GM18951 (cell line): ENCODE results near the gene PCNX4.

ENCODE experiments used
- POLR2A ChIP-seq: IDR thresholded peaks from 4 replicates; pipeline ENCODE4 v1.6.1; 2011; ENCODE audit warnings: mild to moderate bottlenecking; ENCODE audit not compliant: insufficient read length, insufficient read depth; ENCODE audit errors: extremely low read depth
- in situ Hi-C: fragments of 300-500 bp; cut with MboI; formaldehyde crosslinking; loops from one replicate; pipeline ENCODE4 v1.12.0; 2022; ENCODE audit warnings: low sequenced_read_pairs, mixed read lengths, inconsistent platforms; ENCODE audit not compliant: unreplicated experiment

PCNX4 gene

DNA sequence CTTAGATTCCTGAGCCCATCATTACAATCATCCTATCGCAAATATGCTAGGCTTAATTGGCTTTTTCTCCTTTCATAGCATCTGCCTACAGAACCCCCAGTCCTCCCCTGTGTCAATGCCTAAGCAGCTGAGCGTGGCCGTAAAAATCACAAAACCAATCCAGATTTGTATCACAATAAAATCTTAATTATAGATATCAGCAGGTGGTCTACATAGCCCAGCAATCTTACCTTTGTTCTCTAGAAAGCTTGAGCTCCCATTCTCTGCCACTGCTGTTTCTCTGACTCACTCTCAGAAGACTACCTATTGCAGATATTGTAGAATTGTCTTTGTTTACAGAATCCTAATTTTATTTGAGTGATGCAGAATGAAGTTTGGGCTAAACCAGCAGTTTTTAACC lies 119.4 kb downstream of the PCNX4 start:
- in situ Hi-C loops: no loop called here
- no peak for TF ChIP-seq POLR2A

DNA sequence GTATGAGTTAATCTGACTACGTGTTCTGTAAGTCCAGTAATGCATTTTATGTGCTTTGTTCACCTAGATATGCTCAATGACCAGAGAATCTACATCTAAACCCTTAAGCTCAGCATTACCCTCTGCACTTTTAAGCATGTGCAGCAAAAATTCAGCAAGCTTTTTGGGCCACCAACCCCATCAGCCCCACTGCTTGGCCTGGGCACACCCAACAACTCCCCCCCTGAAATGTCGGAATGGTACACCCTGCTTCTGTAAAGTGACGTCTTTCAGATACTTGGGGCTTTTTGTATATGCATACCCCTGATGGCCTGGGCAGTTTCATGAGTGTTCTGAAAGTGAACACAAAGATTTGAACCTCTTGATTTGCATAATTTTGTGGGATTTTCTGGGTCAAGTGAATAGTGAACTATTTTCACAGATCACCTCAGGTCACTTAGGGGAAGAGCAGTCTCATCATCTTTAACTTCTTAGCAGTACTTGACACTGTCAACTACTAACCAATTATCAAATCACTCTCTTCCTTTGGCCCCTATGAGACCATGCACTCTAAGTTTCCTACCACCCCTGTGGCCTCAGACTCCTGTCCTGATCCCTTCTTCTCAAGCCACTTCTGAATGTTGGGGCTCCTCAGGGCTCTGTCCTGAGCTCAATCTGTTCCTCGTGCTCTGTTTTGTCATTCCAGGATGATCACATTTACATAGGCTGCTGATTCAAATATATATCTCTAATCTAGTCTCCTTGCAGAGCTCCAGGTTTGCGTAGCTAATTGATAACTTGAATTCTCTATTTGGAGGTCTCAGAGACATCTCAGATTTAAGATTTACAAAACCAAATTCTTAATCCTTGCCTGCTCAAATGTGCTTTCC lies 121.0 kb downstream of the PCNX4 start:
- in situ Hi-C loops: no loop called here
- TF ChIP-seq POLR2A: peak; percentile 35

DNA sequence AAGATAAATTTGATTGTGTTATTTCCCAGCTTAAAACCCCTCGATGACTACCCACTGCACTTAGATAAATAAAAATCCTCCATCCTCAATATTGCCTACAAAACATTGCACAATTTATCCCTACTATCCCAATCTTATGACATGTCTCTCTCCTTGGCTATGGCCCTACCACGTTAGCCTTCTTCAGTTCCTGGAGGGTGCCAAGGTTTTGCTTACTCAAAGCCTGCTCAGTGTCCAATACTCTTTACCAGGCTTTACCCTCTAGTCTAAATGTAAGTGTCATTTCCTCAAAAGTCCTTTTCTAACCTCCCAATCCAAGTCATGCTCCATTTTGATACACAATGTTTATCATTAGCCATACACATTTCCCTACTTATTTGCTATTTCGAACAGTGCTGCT lies 122.3 kb downstream of the PCNX4 start:
- TF ChIP-seq POLR2A: no peak
- in situ Hi-C loops: no loop called here

DNA sequence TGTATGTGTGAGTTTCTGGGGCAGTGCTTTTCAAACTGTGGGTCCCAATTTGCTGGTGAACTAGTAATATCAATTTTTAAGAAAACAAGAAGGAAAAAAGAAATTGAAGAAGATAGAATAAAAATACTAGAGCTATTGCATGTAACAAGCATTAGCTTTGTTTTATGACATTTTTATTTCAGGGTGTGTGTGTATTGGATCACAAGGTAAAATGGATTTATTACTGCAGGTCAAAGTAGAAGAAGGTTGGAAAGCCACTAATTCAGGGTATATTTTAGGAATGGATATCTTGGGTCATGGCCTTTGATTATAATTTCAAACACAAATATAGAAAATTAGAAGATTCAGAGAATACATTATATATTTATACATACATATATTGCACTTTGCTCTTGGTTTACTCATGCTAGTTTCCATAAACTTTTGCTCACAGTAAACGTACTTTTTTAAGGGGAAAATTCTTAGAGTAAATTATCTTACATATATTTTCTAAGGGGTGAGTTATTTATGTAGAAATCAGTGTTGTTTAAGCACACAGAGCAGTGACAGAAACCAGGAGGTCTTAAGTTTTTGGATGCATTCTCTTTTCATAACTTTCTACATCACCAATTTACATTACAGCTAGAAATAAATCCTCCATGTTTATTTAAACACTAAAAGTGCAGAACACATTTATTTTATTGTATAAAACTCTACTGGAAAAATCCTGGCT lies 122.8 kb downstream of the PCNX4 start:
- TF ChIP-seq POLR2A: no peak
- in situ Hi-C loops: no loop called here

DNA sequence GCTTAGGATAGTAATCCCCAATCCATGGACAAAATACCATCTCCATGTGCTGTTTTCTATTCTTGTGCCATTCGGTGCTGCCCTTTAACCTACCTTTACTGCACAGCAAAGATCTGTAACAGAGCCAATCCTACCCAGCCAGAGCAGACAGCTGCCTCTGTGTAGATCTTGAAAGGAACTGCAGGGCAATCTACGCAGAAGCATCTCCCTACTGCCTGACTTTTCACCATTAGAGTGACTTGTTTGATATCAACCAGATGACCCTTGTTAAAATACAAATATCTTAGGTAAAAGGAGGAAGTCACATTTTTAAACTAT lies 123.4 kb downstream of the PCNX4 start:
- TF ChIP-seq POLR2A: no peak
- in situ Hi-C loops: no loop called here

DNA sequence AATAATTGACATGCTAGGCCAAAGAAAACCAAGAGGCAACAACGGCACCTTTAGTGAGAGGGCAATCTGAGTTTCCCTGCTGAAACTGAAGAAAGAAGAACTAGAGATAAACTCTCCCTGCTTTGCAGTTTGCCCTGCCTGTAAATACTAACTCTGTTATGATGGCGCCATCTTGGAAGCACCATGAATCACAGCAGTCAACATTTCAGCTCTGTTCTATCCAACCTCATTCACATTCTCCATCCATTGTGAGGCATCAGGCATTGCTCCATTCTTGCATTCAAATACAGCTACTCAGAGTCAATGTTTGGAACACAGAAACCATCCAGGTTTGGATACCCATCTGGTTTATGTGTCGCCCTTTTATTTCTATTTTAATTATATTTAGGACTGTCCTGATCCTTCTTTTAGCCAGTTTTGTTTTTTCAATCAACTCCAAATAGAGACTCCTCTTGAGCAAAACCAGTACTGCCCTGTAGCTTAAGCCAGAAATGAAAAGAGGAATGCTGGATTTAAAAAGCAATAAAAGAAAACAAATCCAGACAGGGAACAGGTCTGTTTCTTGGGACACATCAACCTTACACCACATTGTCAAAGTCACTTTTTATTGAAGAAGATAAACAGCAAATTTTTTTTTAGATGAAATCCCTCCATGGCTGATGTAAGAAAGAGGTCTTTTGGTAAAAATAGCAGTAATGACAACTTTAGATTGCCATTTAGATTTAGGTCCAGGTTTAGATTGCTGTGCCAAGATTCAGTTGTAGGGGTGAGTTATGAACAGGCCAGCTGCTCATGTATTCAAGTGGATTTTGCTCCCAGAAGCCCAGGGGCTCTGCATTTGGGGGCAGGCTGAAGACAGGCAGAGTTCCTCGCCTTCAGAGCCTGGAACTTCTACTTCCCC lies 124.0 kb downstream of the PCNX4 start:
- in situ Hi-C loops: no loop called here

DNA sequence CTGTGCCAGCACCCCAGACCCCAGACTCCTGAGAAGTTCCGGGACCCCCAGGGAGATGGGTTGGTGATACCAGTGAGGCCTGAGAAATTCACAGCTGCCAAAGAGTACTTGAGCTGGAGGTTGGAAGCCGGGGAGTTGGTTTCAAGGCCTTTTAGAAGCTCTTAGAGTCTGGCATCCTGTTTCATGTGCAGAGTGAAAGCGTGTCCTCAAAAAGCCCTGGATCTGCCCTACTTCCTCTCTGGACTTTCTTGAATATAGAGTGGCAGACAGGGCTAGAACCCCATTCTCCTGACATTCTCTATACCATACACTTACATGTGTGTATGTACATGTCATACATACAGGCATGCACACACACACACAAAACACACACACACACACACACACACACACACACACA lies 126.0 kb downstream of the PCNX4 start:
- in situ Hi-C loops: no loop called here
- no peak for TF ChIP-seq POLR2A

More for the DNA sequence above, 124.0 kb downstream of the PCNX4 start:
- no peak for TF ChIP-seq POLR2A
